ENCODE data around the gene CORIN.

GRCh38 chr4:47863486-47863885, 25.6 kb upstream of the CORIN start:
- TF ChIP-seq, protein P1, sequence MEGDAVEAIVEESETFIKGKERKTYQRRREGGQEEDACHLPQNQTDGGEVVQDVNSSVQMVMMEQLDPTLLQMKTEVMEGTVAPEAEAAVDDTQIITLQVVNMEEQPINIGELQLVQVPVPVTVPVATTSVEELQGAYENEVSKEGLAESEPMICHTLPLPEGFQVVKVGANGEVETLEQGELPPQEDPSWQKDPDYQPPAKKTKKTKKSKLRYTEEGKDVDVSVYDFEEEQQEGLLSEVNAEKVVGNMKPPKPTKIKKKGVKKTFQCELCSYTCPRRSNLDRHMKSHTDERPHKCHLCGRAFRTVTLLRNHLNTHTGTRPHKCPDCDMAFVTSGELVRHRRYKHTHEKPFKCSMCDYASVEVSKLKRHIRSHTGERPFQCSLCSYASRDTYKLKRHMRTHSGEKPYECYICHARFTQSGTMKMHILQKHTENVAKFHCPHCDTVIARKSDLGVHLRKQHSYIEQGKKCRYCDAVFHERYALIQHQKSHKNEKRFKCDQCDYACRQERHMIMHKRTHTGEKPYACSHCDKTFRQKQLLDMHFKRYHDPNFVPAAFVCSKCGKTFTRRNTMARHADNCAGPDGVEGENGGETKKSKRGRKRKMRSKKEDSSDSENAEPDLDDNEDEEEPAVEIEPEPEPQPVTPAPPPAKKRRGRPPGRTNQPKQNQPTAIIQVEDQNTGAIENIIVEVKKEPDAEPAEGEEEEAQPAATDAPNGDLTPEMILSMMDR (IDR thresholded peaks at IDR 0.05) = no peak
- TF ChIP-seq POLR2AphosphoS5 (IDR thresholded peaks at IDR 0.05; ENCODE audit: low read depth, low read length) (no peak), EP300 (IDR thresholded peaks at IDR 0.05; ENCODE audit: borderline replicate concordance in 1 of 2, low read depth in 1 of 2, low read length in 1 of 2) (no peak)

Data from SK-N-SH (cell line).